HCT116 (cell line): ENCODE data around the gene PARVB. TPM values are rescaled to one million over a fixed set of nuclear protein-coding genes. Genes with fewer than 3 reads are reported as not detected.

Experiments used
- ATAC-seq: fragments of 200-7000 bp; cut with Tn5 transposase; 2 replicates; pipeline ENCODE4 v1.9.1; 2020; ENCODE audit warnings: mild to moderate bottlenecking, moderate library complexity
- BruUV-seq: library from RNA; stranded (reverse); fragments of 400-500 nt; replicated peaks from 2 replicates; lab custom pipeline; 2021; lab: Mats Ljungman, UMichigan
- CTCF ChIA-PET: fragments of 300-600 bp; sonication (Branson Sonifier 250); formaldehyde crosslinking; loops from one replicate; lab custom pipeline; 2021; ENCODE audit warnings: antibody characterized with exemption; lab: Charles Lee
- POLR2A ChIA-PET: fragments of 300-600, 350-600 bp; sonication (Branson Sonifier 250); formaldehyde crosslinking; loops from one replicate; lab custom pipeline; 2021; ENCODE audit warnings: antibody characterized with exemption; lab: Charles Lee
- RAD21 ChIA-PET, 2 experiments: fragments of 300-600 bp; sonication (Branson Sonifier 250); formaldehyde crosslinking; loops; one replicate each; lab custom pipeline; 2023; ENCODE audit warnings: low total read pairs in 2 of 2; ENCODE audit not compliant: uncharacterized antibody in 2 of 2, unreplicated experiment in 2 of 2, low non-redundant PET in 1 of 2; lab: Charles Lee
- DNase-seq: peaks from one replicate; pipeline ENCODE4 v3.0.0-alpha.2; 2010; ENCODE audit warnings: low read depth, low spot score
- H2AFZ ChIP-seq: fragments of 200-600 bp; shearing (Covaris generic), sonication (generic); 2 replicates; pipeline ENCODE4 v1.6.1; 2017; ENCODE audit warnings: low read depth, mixed run types, mixed read lengths, antibody characterized with exemption, low read length; ENCODE audit not compliant: poor library complexity, severe bottlenecking
- H3K27ac ChIP-seq: 2 replicates; pipeline ENCODE4 v1.5.1; 2012; ENCODE audit warnings: low read depth, low read length
- H3K27me3 ChIP-seq: fragments of 200-600 bp; sonication (generic); 2 replicates; pipeline ENCODE4 v1.6.1; 2016; ENCODE audit warnings: mixed run types, low read length, mixed read lengths; ENCODE audit not compliant: insufficient read depth
- H3K36me3 ChIP-seq, 2 experiments: fragments of 200-500 bp in 1 of 2; fragments of 200-600 bp in 1 of 2; sonication (Bioruptor generic) in 1 of 2; sonication (generic) in 1 of 2; 2 replicates each; pipeline versions ENCODE4 v1.5.1 to v1.6.1; 2014 to 2016; ENCODE audit warnings: low read length in 2 of 2, inconsistent platforms in 1 of 2, mixed read lengths in 1 of 2, mixed run types in 1 of 2; ENCODE audit not compliant: insufficient read depth in 2 of 2, control insufficient read depth in 1 of 2
- H3K4me1 ChIP-seq, 2 experiments: fragments of 200-600 bp in 1 of 2; sonication (generic) in 1 of 2; 2 replicates each; pipeline versions ENCODE4 v1.5.1 to v1.6.1; 2012 to 2017; ENCODE audit warnings: low read length in 2 of 2, inconsistent platforms in 1 of 2, mild to moderate bottlenecking in 1 of 2, mixed read lengths in 1 of 2, mixed run types in 1 of 2, moderate library complexity in 1 of 2; ENCODE audit not compliant: insufficient read depth in 2 of 2, control insufficient read depth in 1 of 2
- H3K4me2 ChIP-seq: fragments of 200-600 bp; sonication (generic); 2 replicates; pipeline ENCODE4 v1.6.1; 2017; ENCODE audit warnings: mixed run types, low read length, mixed read lengths
- H3K4me3 ChIP-seq, 2 experiments: fragments of 200-600 bp in 1 of 2; sonication (generic) in 1 of 2; replicated peaks in 1 of 2; 2 replicates each; pipeline ENCODE4 v1.5.1; 2011 to 2016; ENCODE audit warnings: low read length in 2 of 2, control low read depth in 1 of 2, low read depth in 1 of 2, mild to moderate bottlenecking in 1 of 2, mixed read lengths in 1 of 2, mixed run types in 1 of 2
- H3K79me2 ChIP-seq: fragments of 200-600 bp; sonication (generic); 2 replicates; pipeline ENCODE4 v1.6.1; 2017; ENCODE audit warnings: mild to moderate bottlenecking, mixed run types, low read length, moderate library complexity, mixed read lengths; ENCODE audit not compliant: insufficient read depth
- H3K9ac ChIP-seq: fragments of 200-600 bp; sonication (generic); 2 replicates; pipeline ENCODE4 v1.6.1; 2016; ENCODE audit warnings: low read length, mixed read lengths
- H3K9me2 ChIP-seq: fragments of 200-600 bp; sonication (generic), shearing (Covaris generic); 2 replicates; pipeline ENCODE4 v1.6.1; 2017; ENCODE audit warnings: mixed run types, mild to moderate bottlenecking, moderate library complexity; ENCODE audit not compliant: insufficient read depth
- H3K9me3 ChIP-seq, 2 experiments: fragments of 200-500 bp in 1 of 2; fragments of 200-600 bp in 1 of 2; sonication (Bioruptor generic) in 1 of 2; sonication (generic) in 1 of 2; 2 replicates each; pipeline ENCODE4 v1.6.1; 2014 to 2017; ENCODE audit warnings: low read length in 2 of 2, mixed read lengths in 2 of 2, inconsistent platforms in 1 of 2, low read depth in 1 of 2, mild to moderate bottlenecking in 1 of 2, mixed run types in 1 of 2, moderate library complexity in 1 of 2; ENCODE audit not compliant: control insufficient read depth in 1 of 2, insufficient read depth in 1 of 2
- H4K20me1 ChIP-seq: fragments of 200-600 bp; sonication (generic), shearing (Covaris generic); 2 replicates; pipeline ENCODE4 v1.6.1; 2017; ENCODE audit warnings: mixed run types, mild to moderate bottlenecking, moderate library complexity; ENCODE audit not compliant: insufficient read depth
- ATF3 ChIP-seq: IDR thresholded peaks from 2 replicates; pipeline ENCODE4 v1.6.1; 2012
- CEBPB ChIP-seq: IDR thresholded peaks from 2 replicates; pipeline ENCODE4 v1.6.1; 2012; ENCODE audit warnings: low read depth
- EGR1 ChIP-seq: IDR thresholded peaks from 2 replicates; pipeline ENCODE4 v1.6.1; 2012; ENCODE audit warnings: low read depth
- ELF1 ChIP-seq: IDR thresholded peaks from 2 replicates; pipeline ENCODE4 v1.6.1; 2012; ENCODE audit warnings: low read depth, borderline replicate concordance
- EZH2 ChIP-seq: fragments of 200-600 bp; sonication (generic); IDR thresholded peaks from 2 replicates; pipeline ENCODE4 v1.6.1; 2017; ENCODE audit warnings: antibody characterized with exemption, mixed run types
- MAX ChIP-seq: IDR thresholded peaks from 2 replicates; pipeline ENCODE4 v1.6.1; 2012
- POLR2A ChIP-seq: IDR thresholded peaks from 2 replicates; pipeline ENCODE4 v1.7.0; 2011; ENCODE audit warnings: borderline replicate concordance; ENCODE audit not compliant: insufficient read depth, insufficient read length; ENCODE audit errors: extremely low read depth
- POLR2AphosphoS5 ChIP-seq: IDR thresholded peaks from 2 replicates; pipeline ENCODE4 v1.6.1; 2011; ENCODE audit warnings: mild to moderate bottlenecking, low read depth, low read length, moderate library complexity
- SIN3A ChIP-seq: IDR thresholded peaks from 2 replicates; pipeline ENCODE4 v1.6.1; 2012; ENCODE audit warnings: low read depth
- SP1 ChIP-seq: IDR thresholded peaks from 2 replicates; pipeline ENCODE4 v1.6.1; 2012; ENCODE audit warnings: low read depth
- SRF ChIP-seq: IDR thresholded peaks from 2 replicates; pipeline ENCODE4 v1.6.1; 2012; ENCODE audit warnings: low read depth
- YY1 ChIP-seq: IDR thresholded peaks from 2 replicates; pipeline ENCODE4 v1.6.1; 2011; ENCODE audit warnings: low read length, low read depth, moderate library complexity, mild to moderate bottlenecking; ENCODE audit not compliant: insufficient replicate concordance; ENCODE audit errors: extremely low read depth
- ZBTB33 ChIP-seq: IDR thresholded peaks from 2 replicates; pipeline ENCODE4 v1.6.1; 2011; ENCODE audit warnings: mild to moderate bottlenecking, low read length, moderate library complexity; ENCODE audit not compliant: insufficient replicate concordance; ENCODE audit errors: extremely low read depth
- intact Hi-C: fragments of 100-400 bp; cut with micrococcal nuclease; formaldehyde crosslinking; loops from 2 replicates; pipeline ENCODE4 v1.10.0; 2022
- total RNA-seq: library from RNA; stranded (reverse); gene quantifications from one replicate; pipeline ENCODE4 v1.2.1, GENCODE V29; 2021; ENCODE audit not compliant: unreplicated experiment

The PARVB gene
- total RNA-seq, 1 experiment from 2014 or later: 21.4 TPM

GRCh38 chr22:43994416-43994815 is 29.7 kb upstream of the PARVB start:
- CTCF ChIA-PET: interaction anchor here (1.3 to 4.0 kb wide), 5 partner anchors 15 to 631 kb away, joined by 5 to 84 read pairs (median 14); no protein-coding TSS in a partner anchor
- POLR2A ChIA-PET: interaction anchor here (2.1 kb wide), 1 partner anchor 91 kb away, joined by 9 read pairs; no protein-coding TSS in a partner anchor

More at GRCh38 chr22:43994416-43994815, 29.7 kb upstream of the PARVB start:
- RAD21 ChIA-PET: interaction anchor here in 1 of 2 experiments (1.6 kb wide), 1 partner anchor 631 kb away, joined by 4 read pairs; no protein-coding TSS in a partner anchor
- no peak overlapping the region for H3K4me3 ChIP-seq
- no peak for TF ChIP-seq POLR2A
- no peak for TF ChIP-seq ELF1
- no peak for TF ChIP-seq SIN3A
- no peak for TF ChIP-seq ZBTB33
- no peak for TF ChIP-seq SRF
- TF ChIP-seq EZH2: no peak
- no peak for TF ChIP-seq ATF3
- no peak for TF ChIP-seq EGR1
- no peak for TF ChIP-seq SP1
- TF ChIP-seq MAX: no peak
- TF ChIP-seq YY1: no peak
- TF ChIP-seq POLR2AphosphoS5: no peak
- TF ChIP-seq CEBPB: no peak
- TF ChIP-seq, all 23 proteins: peak for 0
- H3K9me3 ChIP-seq: no peaks in the 10 kb centered on the region
- peaks cover 21 to 28% of the 10 kb centered on the region in 2 experiments; a peak in 3 of 4 replicates for H3K36me3 ChIP-seq
- H4K20me1 ChIP-seq: no peaks in the 10 kb centered on the region
- H3K27ac ChIP-seq: no peak overlapping the region
- H3K9ac ChIP-seq: no peak overlapping the region
- intact Hi-C loops: no loop called here
- no peak overlapping the region for H3K4me2 ChIP-seq
- H3K79me2 ChIP-seq: no peaks in the 10 kb centered on the region
- no peak for DNase-seq
- H2AFZ ChIP-seq: no peak overlapping the region
- H3K4me1 ChIP-seq: no peaks in the 10 kb centered on the region
- H3K9me2 ChIP-seq: no peaks in the 10 kb centered on the region
- no TSS peak for BruUV-seq
- H3K27me3 ChIP-seq: no peaks in the 10 kb centered on the region
- no peak for ATAC-seq
